Activated CD4-positive, alpha-beta T cell treated with anti-CD3 and anti-CD28 coated beads for 4 hours (primary cell): ENCODE data around the gene CDC42EP3.

Experiments
- DNase-seq, 2 donors: peaks; one replicate each; pipeline ENCODE4 v3.0.0-alpha.2; 2020

The CDC42EP3 gene

GRCh38 chr2:37616677-37617005 lies 54.8 kb downstream of the CDC42EP3 start:
- no peak for DNase-seq

DNA sequence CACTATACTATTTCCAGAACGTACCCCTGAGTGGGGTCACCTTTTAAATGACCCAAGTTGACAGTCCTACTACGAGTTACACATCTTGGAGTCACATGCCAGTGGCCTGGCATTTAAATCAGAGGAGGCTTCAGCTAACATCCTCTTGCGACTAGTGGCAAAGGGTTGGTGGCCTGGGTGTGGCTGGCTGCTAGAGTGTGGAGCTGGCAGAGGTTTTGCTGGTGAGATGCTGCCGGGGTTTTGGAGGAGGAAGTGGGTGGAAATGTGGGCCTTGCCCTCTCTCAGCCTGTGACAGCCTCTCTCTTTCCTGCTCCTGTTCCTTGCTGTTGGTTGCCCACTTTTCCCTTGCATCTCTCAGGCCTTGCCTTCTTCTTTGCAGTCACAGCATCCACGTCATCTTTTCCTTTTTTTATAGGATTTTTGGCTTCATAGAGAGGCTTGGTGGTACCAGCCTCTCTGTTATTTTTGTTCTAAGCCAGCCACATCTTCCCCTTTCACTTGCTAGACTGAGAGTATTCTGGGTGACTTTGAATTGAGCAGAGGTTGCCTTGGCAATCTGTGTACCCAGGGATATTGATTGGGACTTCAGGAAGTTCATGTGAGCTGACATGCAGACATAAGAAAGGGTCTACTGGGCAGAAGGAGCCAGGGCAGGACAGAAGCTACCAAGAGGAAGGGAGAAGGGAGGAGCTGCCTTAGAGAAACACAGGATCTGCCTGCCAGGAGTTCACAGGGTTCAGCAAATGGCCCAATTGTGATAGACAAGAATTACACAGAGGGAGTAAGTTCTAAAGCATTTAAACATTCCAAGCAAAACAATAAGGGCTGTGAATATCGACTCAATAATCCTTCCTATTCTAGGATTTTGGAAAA lies 55.4 kb downstream of the CDC42EP3 start:
- peak; percentile 57 for DNase-seq

DNA sequence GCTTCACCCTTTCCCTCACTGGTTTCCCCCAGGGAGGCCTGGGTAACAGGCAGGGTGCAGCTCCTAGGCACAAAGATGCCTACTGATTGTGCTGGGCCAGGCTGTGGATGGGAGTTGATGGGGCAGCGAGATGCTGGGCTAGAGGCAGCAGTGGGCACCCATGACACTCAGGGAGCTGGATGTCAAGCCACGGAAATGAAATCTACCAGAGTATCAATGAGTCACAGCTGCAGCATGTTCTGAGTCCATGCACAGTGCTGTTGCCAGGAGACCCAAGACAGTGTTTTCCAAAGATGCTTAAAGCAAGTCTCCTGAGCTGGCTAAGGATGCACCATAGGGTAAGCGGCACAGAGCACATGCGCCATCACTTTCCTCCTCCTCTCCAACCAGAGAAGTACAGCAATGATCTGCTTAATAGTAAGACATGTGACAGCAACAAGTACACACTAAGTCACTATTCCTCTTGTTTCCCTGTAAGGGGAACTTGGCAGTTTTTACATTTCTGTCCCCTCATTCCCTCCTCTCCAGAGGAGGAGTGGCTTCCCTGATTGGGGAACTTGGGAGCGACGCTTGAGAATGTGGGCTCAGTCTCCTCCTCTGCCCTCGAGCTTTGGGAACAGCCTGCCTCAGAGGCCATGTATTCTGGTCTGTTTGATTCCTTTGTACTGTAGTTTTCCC lies 57.2 kb downstream of the CDC42EP3 start:
- no peak for DNase-seq

- DNase-seq: no peak
Measured at GRCh38 chr2:37612382-37612781, 59.1 kb downstream of the CDC42EP3 start.

GRCh38 chr2:37610638-37611289 lies 60.7 kb downstream of the CDC42EP3 start:
- DNase-seq: no peak

DNA sequence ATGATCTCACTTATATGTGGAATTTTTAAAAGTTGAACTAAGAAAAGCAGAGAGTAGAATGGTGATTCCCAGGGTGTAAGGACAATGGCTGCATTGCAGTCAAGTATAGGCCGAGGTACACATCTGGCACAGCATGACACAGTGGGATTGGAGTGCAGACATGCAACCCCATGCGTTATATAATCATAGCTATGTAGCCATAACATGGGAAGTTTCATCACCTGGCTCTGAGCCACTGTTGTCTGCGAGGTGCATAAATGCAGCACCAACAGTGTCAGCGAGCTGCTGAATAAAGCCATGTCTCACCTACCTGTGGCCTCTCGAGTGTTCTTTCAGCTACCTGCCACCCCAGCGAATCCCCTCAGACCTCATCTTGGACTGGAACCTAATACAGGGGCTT lies 61.7 kb downstream of the CDC42EP3 start:
- no peak for DNase-seq

DNA sequence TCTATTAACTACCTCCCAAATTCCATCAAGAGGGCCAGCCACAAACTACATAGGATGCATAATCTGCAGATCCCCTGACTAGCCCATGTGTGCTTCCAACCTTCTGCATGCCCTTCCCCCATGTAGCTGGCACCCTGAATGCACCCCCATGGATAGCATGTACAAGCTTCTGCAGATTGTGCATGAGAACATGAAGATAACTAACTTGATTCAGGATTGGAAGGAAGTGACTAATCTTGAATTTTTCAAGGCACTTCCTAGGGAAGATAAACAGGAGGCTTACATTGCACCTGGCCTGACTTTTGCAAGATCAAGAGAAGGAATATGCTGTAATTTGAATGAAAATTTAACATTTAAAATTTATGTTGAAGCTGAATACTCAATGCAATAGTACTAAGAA lies 66.7 kb downstream of the CDC42EP3 start:
- no peak for DNase-seq

- no peak for DNase-seq
Measured at GRCh38 chr2:37602702-37603101, 68.7 kb downstream of the CDC42EP3 start.

GRCh38 chr2:37602040-37602439 lies 69.4 kb downstream of the CDC42EP3 start:
- no peak for DNase-seq

- no peak for DNase-seq
Measured at GRCh38 chr2:37601569-37601968, 69.9 kb downstream of the CDC42EP3 start.

GRCh38 chr2:37600735-37601134 lies 70.7 kb downstream of the CDC42EP3 start:
- no peak for DNase-seq

GRCh38 chr2:37599688-37600525 lies 71.5 kb downstream of the CDC42EP3 start:
- peak; percentile 54 to 62 for DNase-seq

GRCh38 chr2:37593694-37594093 lies 77.7 kb downstream of the CDC42EP3 start:
- no peak for DNase-seq

GRCh38 chr2:37593024-37593423 lies 78.4 kb downstream of the CDC42EP3 start:
- DNase-seq: no peak
